Stimulated activated CD4-positive, alpha-beta T cell treated with anti-CD3 and anti-CD28 coated beads, Interleukin-15, amount 100 ng/mL, for 48 hours (primary cell): ENCODE results near the gene SLC25A21.

Experiments
- DNase-seq, 2 donors: peaks; one replicate each; pipeline ENCODE4 v3.0.0-alpha.2; 2020; ENCODE audit warnings: low read depth in 2 of 2

The SLC25A21 gene

DNA sequence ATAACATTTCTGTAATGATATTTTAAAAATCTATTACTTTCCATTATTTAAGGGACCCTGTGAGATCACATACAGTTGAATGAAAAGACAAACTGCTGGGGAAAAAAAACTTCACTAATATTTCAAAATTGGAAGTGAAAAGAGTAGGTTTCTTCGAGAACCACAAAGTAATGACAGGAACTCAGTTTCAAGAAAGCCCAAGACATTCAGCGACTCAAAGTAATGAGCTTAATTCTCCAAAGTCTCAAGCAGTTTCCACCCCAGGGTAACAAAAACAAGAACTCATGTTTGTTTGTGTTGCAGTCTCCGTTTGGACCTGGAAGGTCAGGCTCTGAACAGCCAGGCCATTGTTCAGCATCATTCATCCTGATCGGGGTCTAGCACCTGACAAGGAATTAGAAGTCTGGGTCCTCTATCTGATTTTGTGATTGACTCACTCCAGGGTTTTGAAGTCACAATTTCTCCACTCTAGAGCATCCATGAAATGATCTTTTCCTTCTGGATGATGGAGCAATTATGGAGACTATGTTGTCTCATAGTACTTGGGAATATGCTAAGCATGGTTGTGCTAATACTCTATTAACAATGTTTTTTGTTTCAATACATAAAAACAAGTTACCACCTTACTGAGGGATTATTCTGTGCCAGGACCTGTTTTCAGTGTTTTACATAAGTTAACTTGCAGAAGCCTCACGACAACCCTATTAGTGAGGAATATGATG is 126.9 kb downstream of the SLC25A21 start:
- DNase-seq: no peak

DNA sequence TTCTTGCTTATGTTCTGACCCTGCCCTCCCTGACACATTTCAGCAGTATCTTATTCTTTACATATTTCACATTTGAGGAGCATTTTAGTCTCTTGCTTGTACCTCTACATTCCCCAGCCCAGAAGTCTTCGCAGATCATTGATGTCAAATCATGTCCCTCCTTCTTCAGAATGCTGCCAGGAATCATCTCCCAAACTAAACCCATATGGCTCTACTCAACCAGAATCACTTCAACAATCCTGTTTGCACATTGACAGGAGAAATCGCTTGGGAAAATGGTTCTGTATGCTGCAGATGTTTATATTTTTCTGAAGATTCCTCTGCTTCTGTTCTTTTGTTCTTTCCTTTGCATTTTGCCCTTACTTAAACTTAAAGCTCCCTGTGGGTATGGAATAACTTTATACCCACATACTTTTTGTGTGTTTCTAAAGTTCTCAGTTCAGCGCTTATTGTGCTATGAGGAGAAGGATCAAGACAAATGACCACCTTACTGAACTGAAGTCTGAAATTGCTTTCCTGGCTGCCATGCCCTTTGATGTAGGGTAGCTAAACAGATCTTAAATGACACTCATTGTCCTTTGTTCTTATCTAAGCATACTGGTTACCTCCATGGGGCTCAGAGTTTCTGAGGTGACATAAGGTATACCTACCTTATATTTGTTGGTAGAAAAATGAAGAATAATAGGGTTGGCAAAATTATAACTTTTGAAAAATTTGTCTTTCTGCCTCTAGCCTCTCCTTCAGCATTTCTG is 134.6 kb downstream of the SLC25A21 start:
- no peak for DNase-seq

GRCh38 chr14:37036669-37037341 is 135.6 kb downstream of the SLC25A21 start:
- DNase-seq: no peak

- DNase-seq: no peak
Observed at GRCh38 chr14:37035401-37035800, 137.0 kb downstream of the SLC25A21 start.

GRCh38 chr14:37034410-37035285 is 137.8 kb downstream of the SLC25A21 start:
- DNase-seq: no peak

GRCh38 chr14:37032863-37033262 is 139.5 kb downstream of the SLC25A21 start:
- no peak for DNase-seq

- no peak for DNase-seq
Observed at GRCh38 chr14:37027188-37027824, 145.1 kb downstream of the SLC25A21 start.

GRCh38 chr14:37023875-37024565 is 148.4 kb downstream of the SLC25A21 start:
- DNase-seq: no peak

GRCh38 chr14:37021390-37021789 is 151.0 kb downstream of the SLC25A21 start:
- DNase-seq: no peak

GRCh38 chr14:37019488-37019887 is 152.9 kb downstream of the SLC25A21 start:
- no peak for DNase-seq

DNA sequence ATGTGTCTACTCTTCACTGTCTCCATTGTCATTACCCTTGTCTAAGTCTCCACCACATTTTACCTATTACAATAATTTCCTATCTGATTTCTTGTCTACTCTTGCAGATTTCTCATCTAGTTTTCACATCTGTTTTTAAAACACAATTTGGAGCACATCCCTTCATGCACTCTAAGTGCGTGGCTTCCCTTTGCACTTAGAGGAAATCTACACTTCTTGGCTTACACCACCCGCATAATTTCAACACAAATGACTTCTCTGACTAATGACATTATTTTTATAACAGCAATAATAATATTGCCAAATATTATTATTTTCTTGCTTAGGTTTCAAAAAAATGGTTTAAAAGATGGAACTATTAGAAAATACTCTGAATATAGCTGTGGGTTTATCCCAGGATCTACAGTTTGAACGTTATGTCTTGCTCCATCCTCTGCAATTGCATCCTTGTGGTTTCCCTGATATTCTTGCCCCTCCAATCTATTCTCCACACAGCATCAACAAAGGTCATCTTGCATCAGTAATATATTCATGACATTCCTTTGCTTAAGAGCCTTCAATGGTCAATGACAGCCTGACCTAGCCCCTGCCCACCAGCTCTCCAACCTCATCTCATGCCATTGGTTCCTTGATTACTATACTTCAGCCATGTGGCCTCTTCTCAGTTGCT is 153.7 kb downstream of the SLC25A21 start:
- no peak for DNase-seq

GRCh38 chr14:37013078-37013477 is 159.3 kb downstream of the SLC25A21 start:
- DNase-seq: no peak

DNA sequence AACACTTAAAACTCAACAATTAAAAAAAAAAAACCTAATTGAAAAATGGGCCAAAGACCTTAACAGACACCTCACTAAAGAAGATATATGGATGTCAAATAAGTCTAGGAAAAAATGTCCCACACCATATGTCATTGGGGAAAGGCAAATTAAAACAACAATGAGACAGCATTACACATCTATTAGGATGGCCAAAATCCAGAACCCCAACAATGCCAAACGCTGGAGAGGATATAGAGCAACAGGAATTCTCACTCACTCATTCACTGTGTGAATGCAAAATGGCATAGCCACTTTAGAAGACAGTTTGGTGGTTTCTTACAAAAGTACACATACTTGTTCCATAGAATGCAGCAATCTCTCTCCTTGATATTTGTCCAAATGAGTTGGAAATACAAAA is 173.7 kb downstream of the SLC25A21 start:
- no peak for DNase-seq

DNA sequence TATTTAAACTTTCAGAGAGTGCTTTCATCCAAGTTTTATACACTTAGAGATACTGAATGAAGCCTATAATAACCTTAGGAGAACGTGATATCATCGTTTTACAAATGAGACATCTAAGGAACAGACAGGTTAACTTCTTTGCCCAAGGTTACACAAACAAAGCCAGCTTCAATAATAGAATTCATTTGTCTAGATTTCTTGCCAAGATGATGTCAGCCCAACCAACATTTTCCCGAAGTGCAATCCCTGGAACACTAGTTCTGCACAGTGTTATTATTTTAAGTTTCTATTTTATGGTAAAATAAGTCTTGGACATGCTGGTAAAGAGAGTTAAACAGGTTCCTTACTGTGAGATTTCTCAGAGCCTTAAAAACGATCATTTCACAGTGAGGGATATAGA is 174.6 kb downstream of the SLC25A21 start:
- no peak for DNase-seq

DNA sequence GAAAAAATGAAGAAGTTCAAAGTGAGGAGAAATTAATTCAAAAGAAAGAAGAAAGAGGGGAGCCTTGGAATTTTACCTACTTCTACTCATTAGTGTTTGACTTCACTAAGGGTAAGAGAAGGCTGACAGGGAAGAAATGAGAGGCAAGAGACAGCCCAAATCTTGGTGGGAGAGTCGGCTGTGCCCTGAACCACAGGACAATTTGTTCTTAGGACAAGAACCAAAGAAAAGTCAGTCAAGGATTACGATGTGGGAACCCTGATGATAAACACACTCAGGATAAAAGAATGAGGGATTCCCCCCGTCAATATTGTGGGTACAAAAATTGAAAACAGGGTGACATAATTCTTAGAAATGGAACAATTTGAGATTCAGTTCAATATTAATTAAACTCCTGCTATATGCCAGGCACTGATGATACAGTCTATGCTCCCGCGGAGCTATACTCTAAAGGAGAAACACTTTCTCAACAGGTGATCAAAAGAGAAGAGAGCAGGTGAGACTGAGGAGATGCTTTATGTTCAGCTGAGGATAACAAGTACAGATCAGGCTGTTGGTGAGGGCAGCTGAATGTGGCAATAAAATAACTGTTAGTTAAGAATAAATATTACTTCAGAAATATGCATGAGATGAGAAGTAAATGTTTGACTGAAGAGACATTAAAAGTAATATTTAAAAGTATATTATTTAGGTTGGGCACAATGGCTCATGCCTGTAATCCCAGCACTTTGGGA is 175.4 kb downstream of the SLC25A21 start:
- DNase-seq: no peak

DNA sequence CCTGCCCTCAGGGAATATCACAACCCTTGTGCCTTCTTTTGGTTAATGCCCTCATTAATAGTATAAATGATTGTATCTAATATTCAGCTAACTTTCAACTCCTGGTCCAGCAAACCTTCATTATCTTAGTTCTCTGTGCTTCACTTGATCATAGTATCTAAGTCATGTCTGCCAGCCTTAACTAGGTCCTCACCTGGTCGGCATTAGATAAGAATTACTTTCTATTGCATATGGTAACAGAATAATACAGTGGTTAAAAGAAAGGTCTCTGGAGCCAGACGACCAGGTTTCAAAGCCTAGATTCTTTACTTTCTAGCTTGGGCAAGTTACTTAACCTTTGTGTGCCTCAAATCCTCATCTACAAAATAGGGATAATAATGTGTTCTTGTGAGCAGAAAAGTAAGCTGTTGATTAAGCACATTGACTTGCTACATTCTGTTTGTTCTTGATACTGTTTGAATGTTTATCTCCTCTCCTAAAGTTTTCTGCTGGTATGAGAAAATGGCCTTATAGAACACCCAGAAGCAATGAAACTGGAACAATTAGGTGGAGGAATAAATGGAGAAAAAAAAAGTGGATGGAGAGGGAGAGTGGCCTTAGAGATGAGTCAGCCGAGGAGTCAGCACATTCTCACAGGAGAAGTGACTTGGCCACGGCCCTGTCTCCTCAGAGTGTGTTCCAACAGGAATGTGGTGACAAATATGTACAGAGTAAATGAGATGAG is 176.1 kb downstream of the SLC25A21 start:
- no peak for DNase-seq

DNA sequence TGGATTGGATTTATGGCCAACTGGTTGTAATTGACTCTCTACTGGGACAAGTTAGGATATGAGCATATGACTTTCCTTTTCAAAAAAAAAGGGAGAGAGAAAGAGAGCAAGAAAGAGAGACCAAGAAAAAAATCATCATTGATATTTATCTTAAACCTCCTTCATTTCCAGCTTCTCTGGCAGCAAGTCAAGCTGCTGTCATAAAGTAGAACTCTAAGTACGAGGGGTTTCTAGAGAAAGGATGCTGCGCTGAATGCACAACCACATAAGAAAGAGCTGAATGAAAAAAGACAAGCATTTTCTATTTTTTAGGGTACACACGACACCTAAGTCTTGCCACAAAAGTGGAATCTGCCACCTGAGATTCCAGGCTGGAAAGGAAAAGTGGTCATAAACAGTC is 182.6 kb downstream of the SLC25A21 start:
- DNase-seq: no peak

GRCh38 chr14:36988989-36989388 is 183.4 kb downstream of the SLC25A21 start:
- DNase-seq: no peak

DNA sequence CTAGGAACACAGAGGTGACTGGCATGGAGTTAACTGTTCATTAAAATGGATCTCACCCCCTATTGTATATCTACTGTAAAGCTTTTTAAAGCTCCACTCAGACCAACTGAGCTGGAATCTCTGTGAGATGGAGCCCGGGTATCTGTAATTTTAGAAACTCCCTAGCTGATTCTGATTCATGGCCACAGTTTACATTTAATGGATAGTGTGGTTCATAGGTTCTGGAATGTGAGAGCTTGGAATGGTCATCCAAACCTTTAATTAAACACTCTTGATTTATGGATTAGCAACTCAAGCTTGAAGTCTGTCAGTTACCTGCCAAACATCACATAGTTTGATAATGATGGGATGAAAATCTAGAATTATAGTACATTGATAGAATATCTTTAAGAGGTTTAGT is 183.8 kb downstream of the SLC25A21 start:
- no peak for DNase-seq
